HG02798 (cell line): ENCODE measurements around the gene MFSD12.

Experiments
- ATAC-seq: cut with Tn5 transposase; IDR thresholded peaks from one replicate; pipeline ENCODE4 v1.9.1; 2021; ENCODE audit warnings: mild to moderate bottlenecking; ENCODE audit not compliant: unreplicated experiment, poor library complexity

MFSD12 gene

DNA sequence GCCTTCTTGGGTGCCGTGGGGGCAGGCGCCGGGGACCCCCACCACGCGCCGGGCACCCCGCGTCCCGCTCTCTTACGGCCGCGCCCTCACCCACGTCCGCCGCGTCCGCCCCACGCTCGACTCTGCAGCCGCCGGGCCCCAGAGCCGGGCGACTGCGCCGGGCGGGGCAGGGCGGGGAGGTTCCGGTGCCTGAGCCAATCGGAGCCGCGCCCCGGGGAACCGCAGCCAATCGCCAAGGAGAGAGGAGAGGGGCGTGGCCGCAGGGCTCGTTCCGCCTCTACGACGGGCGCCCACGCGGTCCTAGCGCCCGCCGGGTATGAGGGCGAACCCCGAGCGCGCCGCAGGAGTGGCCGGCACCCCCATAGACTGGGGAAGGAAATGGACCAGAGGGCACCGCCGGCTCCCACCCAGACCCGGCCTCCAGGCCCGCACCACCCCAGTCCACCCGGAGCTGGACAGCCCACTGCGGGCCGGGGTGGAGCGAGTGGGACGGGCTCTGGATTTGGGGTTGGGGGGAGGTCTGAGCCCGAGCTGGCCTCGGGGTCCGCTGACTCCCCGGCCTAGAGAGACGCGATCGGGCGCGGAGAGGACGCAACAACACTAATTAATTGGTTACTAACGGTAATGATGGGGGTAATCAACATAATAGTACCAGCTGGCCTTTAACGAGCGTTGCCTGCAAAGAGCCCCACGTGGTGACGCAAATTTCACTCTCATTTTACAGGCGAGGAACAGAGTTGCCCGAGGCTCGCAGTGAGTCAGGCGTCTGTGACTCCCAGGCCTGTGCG is at the start of gene MFSD12:
TSS of gene MFSD12 (minus strand) at position 126 of the 788 bp plus-strand sequence. CDS start 183 bp downstream, outside the sequence.
- ATAC-seq = peak; percentile 94

DNA sequence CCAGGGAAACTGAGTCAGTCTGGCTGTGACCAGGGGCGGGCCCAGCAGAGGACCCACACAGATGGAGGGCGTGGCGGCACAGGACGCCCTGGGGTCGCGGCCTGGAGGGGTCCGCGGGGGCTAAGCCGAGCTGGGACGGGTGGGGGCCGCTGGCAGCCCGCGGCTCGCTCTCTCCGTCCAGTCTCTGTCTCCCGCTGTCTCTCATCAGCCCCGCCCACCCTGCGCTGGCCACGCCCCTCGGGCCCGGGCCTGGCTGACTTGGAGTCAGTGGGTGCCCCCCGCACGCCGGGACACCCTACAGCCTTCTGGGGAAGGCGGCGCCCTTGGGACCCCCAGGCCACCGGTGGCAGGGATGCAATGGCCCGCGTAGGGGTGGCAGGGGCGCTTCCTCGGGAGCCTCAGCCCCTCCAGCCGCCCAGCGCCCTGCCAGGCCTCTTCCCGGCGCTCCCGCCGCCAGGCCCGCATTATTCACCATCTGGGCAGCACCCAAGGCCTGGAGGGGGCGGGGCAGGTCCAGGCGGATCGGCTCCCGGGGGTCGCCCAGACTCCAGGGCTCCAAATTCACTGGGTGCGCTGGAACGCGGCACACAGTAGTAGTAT is 49.4 kb upstream of the MFSD12 start, which contains the start of gene TBXA2R:
TSS of gene TBXA2R (minus strand) at position 186 of the 600 bp plus-strand sequence. CDS start 6,241 bp downstream, outside the sequence.
- no peak for ATAC-seq

DNA sequence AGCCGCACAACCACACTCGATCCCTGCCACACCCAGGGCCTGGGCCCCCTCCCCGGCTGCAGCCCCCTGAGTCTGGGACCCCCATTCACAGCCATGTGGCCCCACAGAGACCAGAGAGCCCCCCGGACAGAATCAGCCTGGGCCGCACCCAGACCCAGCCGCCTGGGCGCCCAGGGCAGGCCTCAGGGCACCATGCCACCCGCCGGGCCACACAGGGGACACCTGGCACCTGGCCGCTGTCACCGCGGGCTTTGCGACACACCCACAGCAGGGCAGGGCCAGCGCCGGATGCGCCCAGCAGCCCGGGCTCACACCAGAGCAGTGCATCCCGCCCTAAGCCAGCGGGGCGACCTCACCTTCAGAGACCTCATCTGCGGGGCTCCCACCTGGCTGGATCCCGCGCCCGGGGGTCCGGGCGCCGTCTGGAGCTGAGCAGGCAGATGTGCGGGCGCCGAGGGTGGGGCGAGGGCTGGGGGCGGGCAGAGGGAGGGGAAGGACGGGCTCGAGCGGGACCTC is 48.8 kb upstream of the MFSD12 start:
- ATAC-seq = no peak

DNA sequence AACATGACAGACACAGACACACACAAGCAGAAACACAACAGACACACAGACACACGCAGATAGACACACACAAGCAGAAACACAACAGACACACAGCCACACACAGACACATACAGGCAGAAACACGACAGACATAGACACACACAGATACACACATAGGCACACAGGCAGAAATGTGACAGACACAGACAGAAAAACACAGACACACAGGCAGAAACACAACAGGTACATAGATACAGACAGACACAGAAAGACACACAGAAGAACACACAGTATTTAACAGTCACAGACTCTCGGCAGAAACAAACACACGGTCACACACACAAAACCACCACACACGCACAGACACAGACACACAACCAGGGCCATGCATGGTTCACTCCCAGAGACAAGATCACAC is 48.4 kb upstream of the MFSD12 start:
- no peak for ATAC-seq

DNA sequence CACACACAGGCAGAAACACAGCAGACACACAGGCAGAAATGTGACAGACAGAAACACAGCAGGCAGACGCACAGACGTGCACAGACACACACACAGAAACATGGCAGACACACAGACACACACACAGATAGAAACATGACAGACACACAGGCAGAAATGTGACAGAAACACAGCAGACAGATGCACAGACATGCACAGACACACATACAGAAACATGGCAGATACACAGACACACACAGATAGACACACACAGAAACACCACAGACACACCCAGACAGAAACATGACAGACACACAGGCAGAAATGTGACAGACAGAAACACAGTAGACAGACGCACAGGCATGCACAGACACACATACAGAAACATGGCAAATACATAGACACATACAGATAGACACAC is 48.0 kb upstream of the MFSD12 start:
- no peak for ATAC-seq

DNA sequence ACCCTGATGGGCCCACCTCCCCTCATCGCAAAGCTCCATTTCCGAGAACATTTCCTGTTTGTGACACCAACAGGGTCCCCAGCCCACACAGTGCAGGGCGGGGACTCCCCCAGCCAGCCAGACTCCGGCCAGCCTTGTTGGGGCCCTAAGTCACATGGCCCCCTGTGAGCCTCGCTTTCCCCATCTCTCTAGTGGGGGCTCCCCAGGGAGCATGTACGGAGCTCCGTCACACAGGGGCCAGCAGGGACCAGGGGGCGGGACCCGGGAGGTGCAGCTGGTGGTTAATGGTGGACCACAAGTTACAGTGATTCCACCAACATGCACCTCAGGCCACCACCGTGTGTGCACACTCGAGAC is 47.6 kb upstream of the MFSD12 start:
- ATAC-seq = no peak

DNA sequence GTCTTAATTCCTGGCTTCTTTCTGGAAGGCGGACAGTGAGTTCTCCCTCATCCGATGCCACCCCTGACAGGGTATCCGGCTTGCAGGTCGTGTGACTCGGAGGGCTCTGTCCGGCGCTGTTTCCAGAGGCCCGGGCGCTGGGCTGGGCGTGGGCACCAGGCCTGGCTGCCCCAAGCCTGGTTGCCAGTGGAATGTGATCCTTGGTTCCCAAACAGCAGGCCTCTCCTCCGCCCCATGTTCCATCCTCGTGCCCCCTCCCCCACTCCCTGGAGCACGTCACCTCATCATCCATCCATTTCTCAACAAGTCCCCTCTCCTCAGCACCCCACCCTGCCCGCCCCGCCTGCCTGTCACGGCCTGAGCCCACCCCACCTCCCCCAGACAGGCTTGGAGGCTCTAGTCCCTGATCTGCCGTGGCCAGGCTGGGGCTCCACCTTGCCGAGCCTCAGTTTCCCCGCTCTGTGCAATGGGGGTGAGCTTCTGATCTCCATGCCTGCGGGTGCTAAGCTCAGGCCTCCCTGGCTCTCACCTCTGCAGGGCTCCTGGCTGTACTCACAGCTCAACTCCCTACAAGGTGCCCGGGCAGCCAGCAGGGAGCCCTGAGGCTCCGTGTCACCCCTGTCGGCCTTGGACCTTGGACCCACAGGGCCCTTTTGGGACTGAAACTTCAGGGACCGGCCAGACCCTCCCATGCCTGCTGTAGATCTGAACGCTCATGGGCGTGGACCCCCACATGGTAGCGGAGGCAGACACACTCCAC is 47.0 kb upstream of the MFSD12 start:
- ATAC-seq = no peak

DNA sequence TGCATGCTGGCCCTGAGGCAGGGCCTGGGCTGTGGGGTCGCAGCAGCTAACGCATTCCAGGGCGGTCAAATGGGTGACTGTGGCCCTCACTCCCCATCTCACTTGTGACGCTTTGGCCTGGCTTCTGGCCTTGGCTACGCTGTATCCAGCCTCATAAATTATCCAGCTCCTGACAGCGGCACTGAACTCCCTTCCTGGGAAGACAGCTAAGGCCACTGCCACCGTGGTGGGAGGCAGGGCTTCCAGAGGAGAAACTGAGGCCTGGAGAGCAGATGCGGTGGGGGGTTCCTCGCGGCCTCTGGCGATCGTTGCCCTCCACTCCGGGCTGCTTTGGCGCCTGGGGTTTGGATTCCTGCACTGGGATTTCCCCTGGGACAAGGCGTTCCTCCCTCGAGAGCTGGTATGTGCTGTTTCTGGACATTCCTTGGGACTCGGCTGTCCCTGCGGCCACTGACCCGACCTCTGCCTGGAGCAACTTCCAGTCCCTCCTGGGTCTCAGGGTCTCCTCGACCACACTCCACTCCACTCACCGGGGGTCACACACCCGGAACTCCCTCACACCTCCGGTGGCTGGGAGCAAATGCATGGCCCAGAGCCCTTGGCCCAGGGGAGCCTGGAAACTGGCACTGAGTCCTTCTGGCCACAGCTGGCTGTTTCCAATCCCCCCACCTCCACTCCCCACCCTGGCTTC is 45.9 kb upstream of the MFSD12 start:
- no peak for ATAC-seq

DNA sequence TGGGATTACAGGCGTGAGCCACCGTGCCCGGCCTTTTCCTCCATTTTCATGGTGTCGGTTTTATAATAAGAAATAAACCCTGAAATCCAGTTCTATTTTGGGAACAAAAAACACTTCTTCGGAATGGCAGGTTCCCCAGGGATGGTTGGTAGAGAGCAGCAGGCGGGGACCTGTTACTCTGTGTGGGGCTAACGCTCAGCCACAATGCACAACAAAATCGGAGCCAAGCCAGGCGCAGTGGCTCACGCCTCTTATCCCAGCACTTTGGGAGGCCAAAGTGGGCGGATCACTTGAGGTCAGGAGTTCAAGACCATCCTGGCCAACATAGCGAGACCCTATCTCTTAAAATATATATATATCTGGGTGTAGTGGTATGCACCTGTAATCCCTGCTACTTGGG is 43.6 kb upstream of the MFSD12 start:
- no peak for ATAC-seq

DNA sequence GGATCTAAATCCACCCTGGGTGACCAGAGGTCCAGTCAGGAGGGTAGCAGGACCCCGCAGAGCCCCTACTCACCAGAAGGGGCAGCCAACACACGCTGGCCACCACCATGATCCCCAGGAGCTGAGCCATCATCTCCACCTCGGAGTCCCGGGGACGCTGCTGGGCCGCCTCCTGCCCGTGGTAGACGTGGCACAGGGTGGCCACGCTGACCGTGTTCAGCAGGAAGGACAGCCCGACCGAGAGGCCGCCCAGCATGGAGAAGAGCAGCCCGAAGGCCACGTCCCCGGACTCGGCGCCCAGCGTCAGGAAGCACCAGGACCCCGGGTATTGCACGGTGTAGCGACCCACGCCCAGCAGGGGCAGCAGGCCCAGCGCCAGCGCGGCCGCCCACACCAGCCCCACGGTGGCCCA is 42.4 kb upstream of the MFSD12 start:
- no peak for ATAC-seq

DNA sequence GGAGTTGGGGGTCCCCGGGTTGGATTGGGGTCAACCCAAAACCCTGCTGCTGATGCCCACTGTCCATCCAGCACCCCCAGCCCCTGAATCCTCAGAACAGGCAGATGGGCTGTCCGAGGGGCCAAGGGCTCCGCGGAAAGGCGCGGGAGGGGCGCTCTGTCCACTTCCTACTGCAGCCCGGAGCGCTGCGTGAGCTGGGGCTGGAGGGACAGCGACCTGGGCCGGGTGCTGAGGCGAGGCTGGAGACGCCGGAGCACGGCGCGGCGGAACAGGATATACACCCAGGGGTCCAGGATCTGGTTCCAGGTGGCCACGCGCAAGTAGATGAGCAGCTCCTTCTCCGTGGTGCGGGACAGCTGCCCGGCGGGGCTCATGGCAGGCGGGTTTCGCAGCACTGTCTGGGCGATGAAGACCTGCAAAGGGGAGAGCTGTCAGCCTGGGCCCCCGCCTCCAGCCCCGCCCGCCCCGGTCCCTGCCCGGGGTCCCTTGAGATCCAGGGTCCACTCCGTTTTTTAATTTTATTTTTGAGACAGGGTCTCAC is 38.2 kb upstream of the MFSD12 start:
- ATAC-seq = no peak

DNA sequence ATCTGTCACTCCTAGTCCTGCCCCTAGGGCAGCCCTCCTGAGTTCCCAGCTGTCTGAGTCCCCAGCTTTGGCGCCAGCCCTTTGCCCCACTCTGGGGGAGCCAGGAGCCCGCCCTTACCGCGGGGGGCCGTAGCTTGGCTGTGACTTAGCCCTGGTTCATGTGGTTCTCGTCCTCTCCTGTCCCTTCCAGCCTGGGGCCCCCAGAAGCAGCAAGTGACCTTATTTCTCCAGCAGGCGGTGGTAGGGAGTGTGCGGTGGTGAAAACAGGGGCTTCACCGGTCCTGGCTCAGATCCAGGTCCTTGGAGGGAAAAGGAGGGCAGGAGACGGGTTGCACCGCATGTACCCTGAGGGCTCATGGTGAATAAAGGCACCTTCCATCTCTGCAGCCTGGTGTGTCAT is 35.8 kb upstream of the MFSD12 start:
- ATAC-seq = no peak

DNA sequence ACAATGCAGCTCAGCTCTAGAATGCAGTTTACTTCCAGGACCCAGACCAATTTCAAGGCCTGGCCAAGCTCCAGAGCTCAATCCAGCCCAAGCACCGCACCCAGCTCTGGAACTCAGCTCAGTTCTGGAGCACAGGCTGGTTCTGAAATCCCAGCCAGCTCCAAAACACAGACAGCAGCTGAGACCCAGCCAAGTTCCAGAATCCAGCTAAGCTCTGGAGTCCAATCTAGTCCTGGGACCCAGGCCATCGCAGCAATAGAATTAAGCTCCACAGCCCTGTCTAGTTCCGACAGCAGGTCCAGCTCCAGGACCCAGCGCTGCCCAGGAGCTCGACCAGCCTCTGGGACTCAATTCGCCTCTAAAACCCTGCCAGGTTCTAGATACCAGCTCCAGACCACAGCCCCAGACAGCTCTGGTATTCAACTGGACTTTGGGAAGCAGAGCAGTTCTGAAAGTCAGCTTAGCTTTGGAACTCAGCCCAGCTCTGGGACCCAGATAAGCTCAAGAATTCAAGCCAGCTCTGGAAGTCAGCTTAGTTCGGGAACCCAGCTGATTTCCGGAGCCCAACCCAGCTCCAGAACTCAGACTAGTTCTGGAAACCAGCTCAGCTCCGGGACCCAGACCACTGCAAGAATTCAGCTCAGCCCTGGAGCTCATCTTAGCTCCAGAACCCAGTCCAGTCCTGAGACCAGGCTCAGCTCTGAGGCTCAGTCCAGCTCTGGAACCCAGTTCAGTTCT is 34.7 kb upstream of the MFSD12 start:
- ATAC-seq = no peak

DNA sequence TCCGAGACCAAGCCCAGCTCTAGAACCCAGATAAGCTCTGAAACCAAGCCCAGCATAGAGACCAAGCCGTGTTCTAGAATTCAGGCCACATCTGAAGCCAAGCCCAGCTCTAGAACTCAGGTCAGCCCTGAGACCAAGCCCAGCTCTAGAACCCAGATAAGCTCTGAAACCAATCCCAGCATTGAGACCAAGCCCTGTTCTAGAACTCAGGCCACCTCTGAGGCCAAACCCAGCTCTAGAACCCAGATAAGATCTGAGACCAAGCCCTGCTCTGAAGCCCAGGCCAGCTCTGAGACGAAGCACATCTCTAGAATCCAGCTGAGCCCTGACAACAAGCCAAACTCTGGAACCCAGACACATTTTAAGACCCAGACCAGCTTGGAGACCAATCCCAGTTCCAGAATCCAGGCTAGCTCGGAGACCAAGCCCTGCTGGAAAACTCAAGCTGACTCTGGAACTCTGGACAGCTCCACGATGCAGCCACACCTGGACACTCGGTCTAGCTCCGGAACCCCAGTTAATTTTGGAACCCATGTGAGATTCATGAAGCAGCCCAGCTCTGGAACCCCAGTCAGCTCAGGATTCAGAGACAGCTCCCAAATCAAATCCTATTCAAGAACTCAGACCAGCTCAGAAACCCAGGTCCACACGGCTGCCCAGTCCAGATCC is 33.7 kb upstream of the MFSD12 start:
- ATAC-seq = no peak

DNA sequence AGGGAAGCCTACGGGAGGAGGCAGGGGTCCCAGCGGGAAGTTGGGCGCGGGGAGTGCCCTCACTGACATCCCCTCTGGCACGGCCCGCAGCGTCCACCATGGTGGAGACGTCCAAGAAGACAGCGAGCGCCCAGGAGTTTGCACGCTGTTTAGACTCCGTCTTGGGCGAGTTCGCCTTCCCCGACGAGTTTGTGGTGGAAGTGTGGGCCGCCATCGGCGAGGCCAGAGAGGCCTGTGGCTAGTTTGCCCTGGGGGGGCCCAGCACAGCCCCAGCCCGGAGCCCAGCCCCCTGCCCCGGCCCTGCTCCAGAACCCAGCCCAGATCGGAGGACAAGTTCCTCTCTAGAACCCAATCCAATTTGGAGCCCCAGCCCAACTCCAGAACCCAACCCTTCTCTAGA is 32.6 kb upstream of the MFSD12 start:
- ATAC-seq = no peak

DNA sequence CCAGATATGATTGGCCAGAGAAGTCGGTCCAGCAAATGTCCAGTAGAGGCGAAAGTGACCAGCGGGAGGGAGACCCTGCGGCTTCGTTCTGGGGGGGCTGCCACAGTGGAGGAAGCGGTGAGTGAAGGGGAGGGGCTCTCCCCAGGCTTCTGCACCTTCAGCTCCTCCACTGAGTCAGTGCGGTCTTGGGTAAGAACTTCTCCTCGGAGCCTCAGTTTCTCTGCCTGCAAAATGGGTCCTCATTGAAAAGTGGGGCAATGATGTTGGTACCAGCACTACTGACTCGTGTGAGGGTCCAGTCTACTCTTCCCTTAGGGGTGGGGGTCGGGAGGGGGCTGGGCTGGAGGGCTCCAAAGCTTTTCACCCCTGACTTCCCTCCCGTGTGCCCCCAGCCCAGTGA is 32.1 kb upstream of the MFSD12 start:
- ATAC-seq = no peak

DNA sequence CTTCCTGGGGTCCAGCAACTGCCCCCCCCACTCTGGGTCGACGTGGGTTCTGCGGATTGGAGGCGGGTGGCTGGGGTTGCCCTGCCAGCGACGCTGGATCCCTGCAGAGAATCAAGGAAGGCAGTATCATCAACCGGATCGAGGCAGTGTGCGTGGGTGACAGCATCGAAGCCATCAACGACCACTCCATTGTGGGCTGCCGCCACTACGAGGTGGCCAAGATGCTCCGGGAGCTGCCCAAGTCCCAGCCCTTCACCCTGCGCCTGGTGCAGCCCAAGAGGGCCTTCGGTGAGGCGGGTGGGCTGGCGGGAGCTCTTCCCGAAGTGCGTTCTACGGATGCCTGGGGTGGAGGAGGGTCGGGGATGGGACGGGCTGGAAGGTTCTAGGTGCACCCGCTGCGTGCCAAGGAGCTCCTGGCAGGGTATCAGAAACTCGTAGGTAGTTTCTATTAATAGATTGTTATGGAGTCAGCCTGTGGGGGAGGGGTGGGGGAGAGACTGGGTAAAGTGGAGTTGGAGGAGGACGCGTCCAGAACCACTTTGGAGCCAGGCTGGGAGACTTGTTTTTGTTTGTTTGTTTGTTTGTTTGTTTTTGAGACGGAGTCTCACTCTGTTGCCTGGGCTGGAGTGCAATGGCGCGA is 29.4 kb upstream of the MFSD12 start:
- no peak for ATAC-seq

DNA sequence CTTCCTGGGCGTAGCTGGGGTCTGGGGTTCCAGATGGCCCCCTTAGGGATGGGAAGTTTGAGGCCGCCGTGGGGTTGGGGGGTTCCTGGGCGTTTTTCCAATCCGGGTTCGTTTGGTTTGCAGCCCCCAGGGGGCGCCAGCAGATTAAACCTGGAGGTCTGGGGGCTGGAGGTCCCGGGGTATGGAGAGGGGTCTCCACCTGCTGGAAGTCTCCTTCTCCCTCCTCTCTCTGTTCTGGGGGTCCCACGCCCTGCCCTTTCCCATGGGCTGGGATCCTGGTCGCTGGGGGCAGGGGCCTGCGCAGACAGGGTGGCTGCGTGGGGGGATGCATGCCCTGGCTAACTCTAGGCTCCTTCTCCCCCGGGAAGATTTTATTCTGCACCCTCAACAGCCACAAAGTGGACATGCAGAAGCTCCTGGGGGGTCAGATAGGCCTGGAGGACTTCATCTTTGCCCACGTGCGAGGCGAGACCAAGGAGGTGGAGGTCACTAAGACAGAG is 28.8 kb upstream of the MFSD12 start:
- ATAC-seq = no peak
